Subcutaneous adipose tissue (tissue), 4 donors: Measurements from ENCODE around the gene NDUFA12. TPM values are rescaled to one million over a fixed set of nuclear protein-coding genes. Genes with fewer than 3 reads are reported as not detected.

Experiments used
- CTCF ChIP-seq: fragments of 450-650 bp; IDR thresholded peaks from one replicate; pipeline ENCODE4 v1.5.1; 2016; ENCODE audit warnings: low read depth, mild to moderate bottlenecking, control low read depth, antibody characterized with exemption, moderate library complexity
- total RNA-seq, 4 donors: library from RNA; depleted of rRNA; stranded (reverse); fragments of >200 nt; gene quantifications; one replicate each; pipeline ENCODE4 v1.1.0, GENCODE V29; 2016

NDUFA12 gene
- total RNA-seq, 4 donors from 2014 or later: 63.7 to 159 (median 81.6) TPM

GRCh38 chr12:94980577-94980976 lies 22.9 kb downstream of the NDUFA12 start:
- TF ChIP-seq CTCF: no peak

GRCh38 chr12:94979941-94980340 lies 23.6 kb downstream of the NDUFA12 start:
- TF ChIP-seq CTCF: no peak

GRCh38 chr12:94977766-94978468 lies 25.6 kb downstream of the NDUFA12 start:
- no peak for TF ChIP-seq CTCF

GRCh38 chr12:94973221-94973620 lies 30.3 kb downstream of the NDUFA12 start:
- TF ChIP-seq CTCF: no peak

- TF ChIP-seq CTCF: no peak
Measured at GRCh38 chr12:94972795-94973194, 30.7 kb downstream of the NDUFA12 start.

GRCh38 chr12:94971923-94972322 lies 31.6 kb downstream of the NDUFA12 start:
- no peak for TF ChIP-seq CTCF

- no peak for TF ChIP-seq CTCF
Measured at GRCh38 chr12:94970560-94970959, 32.9 kb downstream of the NDUFA12 start.
